OCI-LY7 (cell line): ENCODE results near the gene TALDO1. TPM values are rescaled to one million over a fixed set of nuclear protein-coding genes. Genes with fewer than 3 reads are reported as not detected.
A peak's percentile ranks its signal among the peaks of the same experiment; 100 is the strongest.

ENCODE experiments used
- BruUV-seq: library from RNA; stranded (reverse); fragments of 400-500 nt; replicated peaks from 2 replicates; lab custom pipeline; 2021; lab: Mats Ljungman, UMichigan
- CTCF ChIA-PET: fragments of 300-600 bp; sonication (Branson Sonifier 250); formaldehyde crosslinking; loops from one replicate; lab custom pipeline; 2022; ENCODE audit warnings: antibody characterized with exemption; ENCODE audit not compliant: unreplicated experiment; lab: Charles Lee
- POLR2A ChIA-PET: fragments of 300-600 bp; sonication (Branson Sonifier 250); formaldehyde crosslinking; loops from one replicate; lab custom pipeline; 2022; ENCODE audit warnings: antibody characterized with exemption; lab: Charles Lee
- DNase-seq: peaks from one replicate; pipeline ENCODE4 v3.0.0-alpha.2; 2015; ENCODE audit warnings: low spot score
- H2AFZ ChIP-seq: fragments of 200-600 bp; sonication (generic), shearing (Covaris generic); 2 replicates; pipeline ENCODE4 v1.6.1; 2014; ENCODE audit warnings: mild to moderate bottlenecking, antibody characterized with exemption, low read length, moderate library complexity
- H3K27ac ChIP-seq: fragments of 200-600 bp; sonication (generic); 2 replicates; pipeline ENCODE4 v1.5.1; 2014; ENCODE audit warnings: mixed run types, low read depth, mild to moderate bottlenecking, moderate library complexity, low read length, inconsistent platforms; ENCODE audit not compliant: poor library complexity, severe bottlenecking
- H3K36me3 ChIP-seq: fragments of 200-600 bp; sonication (generic); 2 replicates; pipeline ENCODE4 v1.6.1; 2014; ENCODE audit warnings: mild to moderate bottlenecking, antibody characterized with exemption, low read length, moderate library complexity, mixed read lengths; ENCODE audit not compliant: insufficient read depth
- H3K4me1 ChIP-seq: fragments of 200-600 bp; sonication (generic); 2 replicates; pipeline ENCODE4 v1.5.1; 2014; ENCODE audit warnings: mild to moderate bottlenecking, low read length; ENCODE audit not compliant: insufficient read depth, poor library complexity, severe bottlenecking
- H3K4me2 ChIP-seq: fragments of 200-600 bp; sonication (generic); 2 replicates; pipeline ENCODE4 v1.6.1; 2014; ENCODE audit warnings: mild to moderate bottlenecking, low read length
- H3K4me3 ChIP-seq: fragments of 200-600 bp; sonication (generic); 2 replicates; pipeline ENCODE4 v1.5.1; 2014; ENCODE audit warnings: mild to moderate bottlenecking, low read depth, low read length; ENCODE audit not compliant: poor library complexity, severe bottlenecking
- H3K79me2 ChIP-seq: fragments of 200-600 bp; sonication (generic); 2 replicates; pipeline ENCODE4 v1.6.1; 2016; ENCODE audit warnings: low read depth, mild to moderate bottlenecking, low read length, moderate library complexity, mixed read lengths; ENCODE audit not compliant: insufficient read depth
- H3K9me2 ChIP-seq: fragments of 200-600 bp; sonication (generic); 2 replicates; pipeline ENCODE4 v1.6.1; 2016; ENCODE audit warnings: mild to moderate bottlenecking, low read length, mixed read lengths; ENCODE audit not compliant: insufficient read depth
- H3K9me3 ChIP-seq: fragments of 200-600 bp; sonication (generic); 2 replicates; pipeline ENCODE4 v1.6.1; 2014; ENCODE audit warnings: mild to moderate bottlenecking, mixed run types, low read length, mixed read lengths
- H4K20me1 ChIP-seq: fragments of 200-600 bp; sonication (generic); 2 replicates; pipeline ENCODE4 v1.6.1; 2014; ENCODE audit warnings: mild to moderate bottlenecking, antibody characterized with exemption, low read length, moderate library complexity, mixed read lengths; ENCODE audit not compliant: insufficient read depth
- EZH2phosphoT487 ChIP-seq: fragments of 200-600 bp; sonication (generic); IDR thresholded peaks from 2 replicates; pipeline ENCODE4 v1.6.1; 2018; ENCODE audit warnings: low read depth, borderline replicate concordance, mild to moderate bottlenecking, mixed run types, antibody characterized with exemption, low read length, moderate library complexity, mixed read lengths
- intact Hi-C: fragments of 100-400 bp; cut with micrococcal nuclease; formaldehyde crosslinking; loops from one replicate; pipeline ENCODE4 v1.10.0; 2022; ENCODE audit not compliant: unreplicated experiment
- total RNA-seq, 2 experiments: library from RNA; depleted of rRNA in 1 of 2; stranded (reverse); fragments of >200 nt in 1 of 2; shearing (Covaris generic) in 1 of 2; gene quantifications; 2 replicates each; pipeline ENCODE4 v1.2.3, GENCODE V29; 2014 to 2022
- TF ChIP-seq, protein P1 (sequence below): fragments of 200-600 bp; sonication (generic); conservative IDR thresholded peaks from 2 replicates; pipeline ENCODE4 v1.5.1; 2014; ENCODE audit warnings: mild to moderate bottlenecking, antibody characterized with exemption, low read length, moderate library complexity, mixed read lengths

Gene TALDO1
- total RNA-seq, 2 experiments from 2014 or later: 172 to 226 TPM

DNA sequence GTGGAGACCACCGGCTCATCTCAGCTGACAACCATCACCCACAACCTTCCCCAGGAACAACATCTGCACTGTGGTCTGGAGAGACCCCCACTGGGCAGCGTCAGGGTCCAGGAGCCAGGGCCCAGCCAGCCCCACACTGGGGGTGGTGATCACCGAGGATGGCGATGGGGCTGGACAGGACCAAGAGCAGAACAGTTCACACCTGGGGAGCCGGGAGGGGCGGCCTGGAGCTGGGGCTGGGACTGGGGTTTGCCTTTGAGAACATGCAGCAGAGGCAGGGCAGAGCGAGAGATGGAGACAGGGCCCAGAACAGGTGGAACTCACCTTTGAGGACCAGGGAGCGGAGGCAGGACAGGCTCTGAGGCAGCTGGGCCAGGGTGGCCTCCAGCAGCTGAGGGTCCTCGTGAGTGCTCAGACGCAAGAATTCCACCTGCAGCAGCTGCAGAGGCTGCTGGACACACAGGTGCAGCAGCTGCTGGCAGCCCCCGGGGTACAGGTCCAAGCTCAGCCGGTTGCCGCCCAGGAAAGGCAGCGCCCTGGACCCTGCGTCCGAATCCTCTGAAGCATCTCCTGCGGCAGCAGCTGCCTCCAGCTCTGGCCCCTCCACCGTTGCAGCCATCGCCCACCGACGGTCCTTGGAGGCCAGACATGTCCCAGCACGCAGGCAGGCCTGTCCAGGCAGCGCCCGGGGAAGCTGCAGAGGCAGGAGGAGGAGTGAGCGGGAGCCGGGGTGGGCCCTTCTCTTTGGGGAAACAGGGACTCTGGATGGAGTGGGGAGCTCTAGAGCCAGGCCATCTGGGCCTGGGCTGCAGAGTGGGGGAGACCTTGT lies 56.7 kb downstream of the TALDO1 start:
- TF ChIP-seq EZH2phosphoT487: no peak
- TF ChIP-seq, protein P1, sequence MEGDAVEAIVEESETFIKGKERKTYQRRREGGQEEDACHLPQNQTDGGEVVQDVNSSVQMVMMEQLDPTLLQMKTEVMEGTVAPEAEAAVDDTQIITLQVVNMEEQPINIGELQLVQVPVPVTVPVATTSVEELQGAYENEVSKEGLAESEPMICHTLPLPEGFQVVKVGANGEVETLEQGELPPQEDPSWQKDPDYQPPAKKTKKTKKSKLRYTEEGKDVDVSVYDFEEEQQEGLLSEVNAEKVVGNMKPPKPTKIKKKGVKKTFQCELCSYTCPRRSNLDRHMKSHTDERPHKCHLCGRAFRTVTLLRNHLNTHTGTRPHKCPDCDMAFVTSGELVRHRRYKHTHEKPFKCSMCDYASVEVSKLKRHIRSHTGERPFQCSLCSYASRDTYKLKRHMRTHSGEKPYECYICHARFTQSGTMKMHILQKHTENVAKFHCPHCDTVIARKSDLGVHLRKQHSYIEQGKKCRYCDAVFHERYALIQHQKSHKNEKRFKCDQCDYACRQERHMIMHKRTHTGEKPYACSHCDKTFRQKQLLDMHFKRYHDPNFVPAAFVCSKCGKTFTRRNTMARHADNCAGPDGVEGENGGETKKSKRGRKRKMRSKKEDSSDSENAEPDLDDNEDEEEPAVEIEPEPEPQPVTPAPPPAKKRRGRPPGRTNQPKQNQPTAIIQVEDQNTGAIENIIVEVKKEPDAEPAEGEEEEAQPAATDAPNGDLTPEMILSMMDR: no peak
- ChIA-PET CTCF (no interaction called here), POLR2A (no interaction called here)
- no peak for DNase-seq
- Histone ChIP-seq H3K36me3 (peaks cover 28% of the 10 kb centered on the region; the same call in 1 of the 2 replicates), H4K20me1 (no peaks in the 10 kb centered on the region), H3K4me3 (peak overlapping the region; percentile 86), H3K79me2 (peaks cover 15% of the 10 kb centered on the region; the same call in 1 of the 2 replicates), H3K27ac (peak overlapping the region; percentile 83), H3K9me2 (no peaks in the 10 kb centered on the region), H3K9me3 (no peaks in the 10 kb centered on the region), H3K4me1 (peaks cover 38% of the 10 kb centered on the region), H2AFZ (no peak overlapping the region), H3K4me2 (peak overlapping the region; percentile 94)
- no TSS peak for BruUV-seq
- intact Hi-C loops: no loop called here

DNA sequence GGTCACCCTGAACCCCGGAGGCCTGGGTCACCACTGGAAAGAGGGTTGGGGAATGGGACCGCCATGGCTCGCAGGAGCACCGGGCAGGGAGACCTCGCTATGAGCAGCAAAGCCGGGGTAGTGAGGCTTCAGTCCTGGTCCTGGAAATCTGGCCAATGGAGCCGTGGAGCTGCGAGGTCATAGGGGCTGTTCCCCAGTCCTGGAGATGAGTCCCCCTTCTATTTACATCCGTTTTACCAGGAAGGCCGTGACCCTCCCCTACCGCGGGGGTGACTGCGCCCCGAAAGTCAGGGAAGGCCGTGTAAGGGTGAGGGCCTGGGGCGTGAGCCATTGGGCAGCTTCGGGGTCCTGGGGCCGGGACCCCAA lies 57.3 kb downstream of the TALDO1 start:
- H4K20me1 ChIP-seq: no peaks in the 10 kb centered on the region
- H2AFZ ChIP-seq: peak overlapping the region; percentile 40; the same call in 1 of the 2 replicates
- ChIA-PET CTCF (no interaction called here), POLR2A (no interaction called here)
- TF ChIP-seq, protein P1: no peak
- TF ChIP-seq EZH2phosphoT487: no peak
- no peak for DNase-seq
- no TSS peak for BruUV-seq
- H3K36me3 ChIP-seq: peaks cover 22% of the 10 kb centered on the region; the same call in 1 of the 2 replicates
- no peaks in the 10 kb centered on the region for H3K9me3 ChIP-seq
- H3K4me3 ChIP-seq: peak overlapping the region; percentile 86
- no peaks in the 10 kb centered on the region for H3K9me2 ChIP-seq
- peak overlapping the region; percentile 94 for H3K4me2 ChIP-seq
- H3K79me2 ChIP-seq: peaks cover 18% of the 10 kb centered on the region; the same call in 1 of the 2 replicates
- peaks cover 38% of the 10 kb centered on the region for H3K4me1 ChIP-seq
- peak overlapping the region; percentile 83 for H3K27ac ChIP-seq
- intact Hi-C loops: no loop called here
